ENCODE measurements around the gene ING3. TPM values are rescaled to one million over a fixed set of nuclear protein-coding genes. Genes with fewer than 3 reads are reported as not detected.
A peak's percentile ranks its signal among the peaks of the same experiment; 100 is the strongest.

Gene ING3
- total and polyA plus RNA-seq, 2 of the 8 experiments (the other 6 are each of a cell fraction or from before 2014, with no cell fraction given) = 6.0 to 17.7 TPM

DNA sequence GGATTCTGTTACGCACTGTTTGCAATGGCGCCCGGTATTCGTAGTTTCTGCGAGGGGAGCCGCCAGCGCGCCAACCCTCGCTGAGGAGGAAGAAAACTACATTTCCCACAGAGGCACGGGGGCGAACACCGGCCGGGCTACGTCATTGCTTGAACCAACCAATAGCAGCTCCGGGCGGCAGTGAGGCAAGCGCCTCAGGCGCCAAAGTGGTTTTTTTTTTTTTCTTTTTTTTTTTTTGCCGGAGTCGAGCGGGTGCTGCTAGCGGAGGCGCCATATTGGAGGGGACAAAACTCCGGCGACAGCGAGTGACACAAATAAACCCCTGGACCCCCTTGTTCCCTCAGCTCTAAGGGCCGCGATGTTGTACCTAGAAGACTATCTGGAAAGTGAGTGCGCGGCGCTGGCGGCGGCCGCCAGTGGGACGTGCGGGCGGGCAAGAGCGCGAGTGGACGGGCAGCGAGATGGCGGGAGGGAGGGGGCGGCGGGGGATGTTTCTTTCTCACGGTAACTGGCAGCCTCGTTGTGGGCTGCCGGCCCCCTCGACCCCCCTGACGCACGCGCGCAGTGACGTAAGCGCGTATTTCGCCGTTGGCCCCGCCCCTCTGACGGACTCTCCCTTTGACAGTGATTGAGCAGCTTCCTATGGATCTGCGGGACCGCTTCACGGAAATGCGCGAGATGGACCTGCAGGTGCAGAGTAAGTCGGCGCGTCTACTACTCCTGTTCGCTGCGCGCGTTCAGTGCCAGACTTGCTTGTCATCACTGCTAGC is at the start of gene ING3 (continued):
- TF ChIP-seq GTF2F1 (IDR thresholded peaks at IDR 0.05; ENCODE audit: borderline replicate concordance, low read depth, low read length) (no peak), TBP (IDR thresholded peaks at IDR 0.05; ENCODE audit: low read depth, low read length) (peak; percentile 74), PHF8 (conservative IDR thresholded peaks at IDR 0.05; ENCODE audit: low read depth, low read length) (peak; percentile 98), CTBP2 (IDR thresholded peaks at IDR 0.05; ENCODE audit: borderline replicate concordance, insufficient read depth, insufficient read length, low read length) (no peak)
- TF ChIP-seq, protein P1, sequence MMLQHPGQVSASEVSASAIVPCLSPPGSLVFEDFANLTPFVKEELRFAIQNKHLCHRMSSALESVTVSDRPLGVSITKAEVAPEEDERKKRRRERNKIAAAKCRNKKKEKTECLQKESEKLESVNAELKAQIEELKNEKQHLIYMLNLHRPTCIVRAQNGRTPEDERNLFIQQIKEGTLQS (IDR thresholded peaks at IDR 0.05; ENCODE audit: insufficient read depth, low read depth, low read length) = no peak
